ENCODE results near the gene KCNN3.
A peak's percentile ranks its signal among the peaks of the same experiment; 100 is the strongest.

The KCNN3 gene

DNA sequence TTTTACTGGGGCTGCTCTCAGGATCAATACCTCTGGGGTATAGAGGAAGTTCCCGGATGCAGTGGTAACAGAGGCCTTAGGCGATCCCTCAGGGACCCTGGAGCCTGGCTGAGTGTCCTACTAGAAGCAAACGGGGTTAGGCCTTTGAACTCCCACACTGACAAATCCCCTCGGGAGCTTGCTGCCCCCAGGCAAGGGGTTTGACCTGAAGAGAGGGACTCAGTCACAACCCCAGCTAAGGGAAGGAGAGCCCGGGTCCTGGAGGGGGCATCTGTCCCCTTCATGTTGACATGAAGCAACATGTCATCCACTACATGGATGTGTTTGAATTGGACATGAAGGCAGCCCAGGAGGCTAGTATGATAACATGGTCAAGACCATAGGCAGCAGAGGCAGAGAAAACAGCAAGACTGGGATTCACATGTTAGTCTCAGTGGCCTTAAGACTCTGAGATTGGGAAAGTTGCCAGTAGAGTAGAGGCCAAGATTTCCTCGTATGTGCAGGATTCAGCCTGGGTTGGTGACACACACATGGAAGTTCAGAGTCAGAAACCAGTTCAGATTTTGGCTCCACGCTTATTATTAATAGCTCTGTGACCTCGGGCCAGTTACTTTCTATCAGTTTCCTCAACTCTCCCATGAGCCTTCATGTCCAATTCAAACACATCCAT lies 101.5 kb downstream of the KCNN3 start:
- no peak for TF ChIP-seq PPARA (CRISPR knock-in tag; IDR thresholded peaks at IDR 0.05; ENCODE audit: borderline replicate concordance)
- no peak for TF ChIP-seq TCF4 (CRISPR knock-in tag; IDR thresholded peaks at IDR 0.05; ENCODE audit: borderline replicate concordance)
- TF ChIP-seq, protein P1, sequence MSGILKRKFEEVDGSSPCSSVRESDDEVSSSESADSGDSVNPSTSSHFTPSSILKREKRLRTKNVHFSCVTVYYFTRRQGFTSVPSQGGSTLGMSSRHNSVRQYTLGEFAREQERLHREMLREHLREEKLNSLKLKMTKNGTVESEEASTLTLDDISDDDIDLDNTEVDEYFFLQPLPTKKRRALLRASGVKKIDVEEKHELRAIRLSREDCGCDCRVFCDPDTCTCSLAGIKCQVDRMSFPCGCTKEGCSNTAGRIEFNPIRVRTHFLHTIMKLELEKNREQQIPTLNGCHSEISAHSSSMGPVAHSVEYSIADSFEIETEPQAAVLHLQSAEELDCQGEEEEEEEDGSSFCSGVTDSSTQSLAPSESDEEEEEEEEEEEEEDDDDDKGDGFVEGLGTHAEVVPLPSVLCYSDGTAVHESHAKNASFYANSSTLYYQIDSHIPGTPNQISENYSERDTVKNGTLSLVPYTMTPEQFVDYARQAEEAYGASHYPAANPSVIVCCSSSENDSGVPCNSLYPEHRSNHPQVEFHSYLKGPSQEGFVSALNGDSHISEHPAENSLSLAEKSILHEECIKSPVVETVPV (CRISPR knock-in tag; IDR thresholded peaks at IDR 0.05), result no peak
- no peak for TF ChIP-seq ZNF70 (CRISPR knock-in tag; IDR thresholded peaks at IDR 0.05)
- TF ChIP-seq CSDC2 (CRISPR knock-in tag; IDR thresholded peaks at IDR 0.05), result no peak
- TF ChIP-seq, protein P2, sequence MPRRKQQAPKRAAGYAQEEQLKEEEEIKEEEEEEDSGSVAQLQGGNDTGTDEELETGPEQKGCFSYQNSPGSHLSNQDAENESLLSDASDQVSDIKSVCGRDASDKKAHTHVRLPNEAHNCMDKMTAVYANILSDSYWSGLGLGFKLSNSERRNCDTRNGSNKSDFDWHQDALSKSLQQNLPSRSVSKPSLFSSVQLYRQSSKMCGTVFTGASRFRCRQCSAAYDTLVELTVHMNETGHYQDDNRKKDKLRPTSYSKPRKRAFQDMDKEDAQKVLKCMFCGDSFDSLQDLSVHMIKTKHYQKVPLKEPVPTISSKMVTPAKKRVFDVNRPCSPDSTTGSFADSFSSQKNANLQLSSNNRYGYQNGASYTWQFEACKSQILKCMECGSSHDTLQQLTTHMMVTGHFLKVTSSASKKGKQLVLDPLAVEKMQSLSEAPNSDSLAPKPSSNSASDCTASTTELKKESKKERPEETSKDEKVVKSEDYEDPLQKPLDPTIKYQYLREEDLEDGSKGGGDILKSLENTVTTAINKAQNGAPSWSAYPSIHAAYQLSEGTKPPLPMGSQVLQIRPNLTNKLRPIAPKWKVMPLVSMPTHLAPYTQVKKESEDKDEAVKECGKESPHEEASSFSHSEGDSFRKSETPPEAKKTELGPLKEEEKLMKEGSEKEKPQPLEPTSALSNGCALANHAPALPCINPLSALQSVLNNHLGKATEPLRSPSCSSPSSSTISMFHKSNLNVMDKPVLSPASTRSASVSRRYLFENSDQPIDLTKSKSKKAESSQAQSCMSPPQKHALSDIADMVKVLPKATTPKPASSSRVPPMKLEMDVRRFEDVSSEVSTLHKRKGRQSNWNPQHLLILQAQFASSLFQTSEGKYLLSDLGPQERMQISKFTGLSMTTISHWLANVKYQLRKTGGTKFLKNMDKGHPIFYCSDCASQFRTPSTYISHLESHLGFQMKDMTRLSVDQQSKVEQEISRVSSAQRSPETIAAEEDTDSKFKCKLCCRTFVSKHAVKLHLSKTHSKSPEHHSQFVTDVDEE (CRISPR knock-in tag; IDR thresholded peaks at IDR 0.05), result no peak
- no peak for TF ChIP-seq OSR1 (CRISPR knock-in tag; IDR thresholded peaks at IDR 0.05)
- TF ChIP-seq ARNTL (CRISPR knock-in tag; IDR thresholded peaks at IDR 0.05; ENCODE audit: borderline replicate concordance, low read depth), result no peak
- no peak for TF ChIP-seq ZFP3 (CRISPR knock-in tag; IDR thresholded peaks at IDR 0.05)
- TF ChIP-seq ZNF565 (CRISPR knock-in tag; conservative IDR thresholded peaks at IDR 0.05; ENCODE audit: low read depth), result no peak
- no peak for TF ChIP-seq ZNF8 (CRISPR knock-in tag; IDR thresholded peaks at IDR 0.05)
- TF ChIP-seq, protein P3, sequence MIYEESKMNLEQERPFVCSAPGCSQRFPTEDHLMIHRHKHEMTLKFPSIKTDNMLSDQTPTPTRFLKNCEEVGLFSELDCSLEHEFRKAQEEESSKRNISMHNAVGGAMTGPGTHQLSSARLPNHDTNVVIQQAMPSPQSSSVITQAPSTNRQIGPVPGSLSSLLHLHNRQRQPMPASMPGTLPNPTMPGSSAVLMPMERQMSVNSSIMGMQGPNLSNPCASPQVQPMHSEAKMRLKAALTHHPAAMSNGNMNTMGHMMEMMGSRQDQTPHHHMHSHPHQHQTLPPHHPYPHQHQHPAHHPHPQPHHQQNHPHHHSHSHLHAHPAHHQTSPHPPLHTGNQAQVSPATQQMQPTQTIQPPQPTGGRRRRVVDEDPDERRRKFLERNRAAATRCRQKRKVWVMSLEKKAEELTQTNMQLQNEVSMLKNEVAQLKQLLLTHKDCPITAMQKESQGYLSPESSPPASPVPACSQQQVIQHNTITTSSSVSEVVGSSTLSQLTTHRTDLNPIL (CRISPR knock-in tag; IDR thresholded peaks at IDR 0.05; ENCODE audit: low read depth), result no peak
- TF ChIP-seq, protein P4, sequence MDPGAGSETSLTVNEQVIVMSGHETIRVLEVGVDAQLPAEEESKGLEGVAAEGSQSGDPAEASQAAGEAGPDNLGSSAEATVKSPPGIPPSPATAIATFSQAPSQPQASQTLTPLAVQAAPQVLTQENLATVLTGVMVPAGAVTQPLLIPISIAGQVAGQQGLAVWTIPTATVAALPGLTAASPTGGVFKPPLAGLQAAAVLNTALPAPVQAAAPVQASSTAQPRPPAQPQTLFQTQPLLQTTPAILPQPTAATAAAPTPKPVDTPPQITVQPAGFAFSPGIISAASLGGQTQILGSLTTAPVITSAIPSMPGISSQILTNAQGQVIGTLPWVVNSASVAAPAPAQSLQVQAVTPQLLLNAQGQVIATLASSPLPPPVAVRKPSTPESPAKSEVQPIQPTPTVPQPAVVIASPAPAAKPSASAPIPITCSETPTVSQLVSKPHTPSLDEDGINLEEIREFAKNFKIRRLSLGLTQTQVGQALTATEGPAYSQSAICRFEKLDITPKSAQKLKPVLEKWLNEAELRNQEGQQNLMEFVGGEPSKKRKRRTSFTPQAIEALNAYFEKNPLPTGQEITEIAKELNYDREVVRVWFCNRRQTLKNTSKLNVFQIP (CRISPR knock-in tag; IDR thresholded peaks at IDR 0.05; ENCODE audit: borderline replicate concordance, low read depth), result no peak
- TF ChIP-seq TOX (CRISPR knock-in tag; IDR thresholded peaks at IDR 0.05; ENCODE audit: borderline replicate concordance), result no peak

DNA sequence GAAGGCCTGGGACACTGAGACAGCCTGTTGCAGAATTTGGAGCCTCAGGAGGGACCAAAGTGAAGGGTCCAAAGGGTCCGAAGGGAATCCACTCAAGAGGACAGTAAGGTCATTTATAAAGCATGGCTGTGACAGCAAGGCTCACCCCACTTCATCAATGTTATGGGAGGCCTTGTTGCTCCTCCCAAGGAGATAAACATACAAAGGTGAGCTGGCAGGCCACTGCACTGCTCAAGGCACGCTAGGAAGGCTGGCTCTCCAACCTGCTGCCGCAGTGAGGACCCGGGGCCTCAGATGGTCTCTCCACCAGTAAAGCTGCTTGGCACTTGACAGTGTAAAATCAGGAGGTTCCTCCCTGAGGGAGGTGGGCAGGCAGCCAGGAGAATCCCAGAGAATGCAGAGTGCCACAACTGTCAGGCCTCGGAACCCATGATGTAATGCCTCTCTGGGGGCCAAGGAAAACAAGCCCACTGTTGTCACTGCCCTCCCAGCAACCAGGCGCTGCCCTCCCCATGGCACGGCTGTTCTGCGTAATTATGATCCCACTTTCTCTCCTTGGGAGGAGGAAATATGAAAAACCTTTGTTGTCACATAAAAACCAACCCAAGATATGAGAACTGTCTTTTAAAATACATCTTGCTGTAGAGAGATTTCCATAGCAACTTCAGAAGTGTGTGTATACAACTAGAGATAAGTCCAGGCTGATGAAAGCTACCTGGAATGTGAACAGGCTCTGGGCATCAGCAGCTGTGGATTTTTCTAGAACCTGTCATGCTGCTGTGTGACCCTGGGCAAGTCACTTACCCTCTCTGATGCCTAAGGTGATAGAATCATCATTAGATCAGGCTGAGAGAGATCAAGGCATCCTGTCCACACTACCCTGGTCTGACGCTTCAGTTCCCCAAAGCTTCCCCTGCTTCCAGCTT lies 102.5 kb downstream of the KCNN3 start:
- TF ChIP-seq ISL1 (CRISPR knock-in tag; IDR thresholded peaks at IDR 0.05), result peak; percentile 29; the same call in 1 of the 2 replicates
- TF ChIP-seq, protein P3 (CRISPR knock-in tag; IDR thresholded peaks at IDR 0.05; ENCODE audit: low read depth), result no peak
- peak; percentile 21; the same call in 1 of the 3 replicates for ATAC-seq

More for the DNA sequence above, 101.5 kb downstream of the KCNN3 start:
- ATAC-seq, result no peak

DNA sequence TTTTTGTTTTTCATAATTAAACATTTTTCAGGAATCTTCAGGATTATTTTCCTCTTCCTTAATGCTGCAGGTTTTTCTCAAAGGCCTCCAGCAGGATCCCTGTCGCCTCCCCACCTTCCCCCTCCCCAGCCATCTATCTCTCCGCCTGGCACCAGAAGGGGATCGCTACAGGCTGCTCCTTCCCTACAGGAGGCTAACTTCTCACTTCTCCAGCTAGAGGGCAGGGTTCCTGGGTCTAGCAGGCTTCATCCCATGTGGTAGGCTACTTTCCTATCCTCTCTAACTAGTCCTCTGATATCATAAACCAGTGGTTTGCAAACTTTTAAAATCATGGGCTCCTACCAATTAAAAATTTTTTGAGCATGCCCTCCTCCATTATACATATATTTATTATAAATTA lies 104.1 kb downstream of the KCNN3 start:
- ATAC-seq, result peak; percentile 94
- no peak for TF ChIP-seq ESRRG (CRISPR knock-in tag; IDR thresholded peaks at IDR 0.05)
- TF ChIP-seq TCF4 (CRISPR knock-in tag; IDR thresholded peaks at IDR 0.05; ENCODE audit: borderline replicate concordance), result no peak
- TF ChIP-seq PPARA (CRISPR knock-in tag; IDR thresholded peaks at IDR 0.05; ENCODE audit: borderline replicate concordance), result no peak
- TF ChIP-seq, protein P3 (CRISPR knock-in tag; IDR thresholded peaks at IDR 0.05; ENCODE audit: low read depth), result no peak
- TF ChIP-seq, protein P2 (CRISPR knock-in tag; IDR thresholded peaks at IDR 0.05), result no peak
- TF ChIP-seq CSDC2 (CRISPR knock-in tag; IDR thresholded peaks at IDR 0.05), result no peak
- no peak for TF ChIP-seq BACH2 (CRISPR knock-in tag; IDR thresholded peaks at IDR 0.05; ENCODE audit: borderline replicate concordance)
- no peak for TF ChIP-seq ZNF565 (CRISPR knock-in tag; conservative IDR thresholded peaks at IDR 0.05; ENCODE audit: low read depth)
- TF ChIP-seq RARB (CRISPR knock-in tag; IDR thresholded peaks at IDR 0.05), result no peak
- no peak for TF ChIP-seq ARNTL (CRISPR knock-in tag; IDR thresholded peaks at IDR 0.05; ENCODE audit: borderline replicate concordance, low read depth)
- TF ChIP-seq SNAI2 (CRISPR knock-in tag; IDR thresholded peaks at IDR 0.05), result no peak
- no peak for TF ChIP-seq OSR1 (CRISPR knock-in tag; IDR thresholded peaks at IDR 0.05)
- no peak for TF ChIP-seq ZC3H10 (CRISPR knock-in tag; IDR thresholded peaks at IDR 0.05)

All from SK-N-SH treated with all-trans-retinoic acid at 6 μM for 48 hours (cell line).